BLaER1 (cell line): ENCODE data around the gene KLF9.
"Not testable (repeated sequence)": the region's sequence is repeated elsewhere in the genome, so short reads cannot be mapped to it uniquely, and the experiment has no call there.

Source experiments
- H3K27ac ChIP-seq: shearing (Covaris generic); formaldehyde crosslinking; 2 replicates; pipeline ENCODE4 v1.8.1; 2022
- H3K27me3 ChIP-seq: shearing (Covaris generic); formaldehyde crosslinking; 2 replicates; pipeline ENCODE4 v1.8.1; 2022
- H3K36me3 ChIP-seq: shearing (Covaris generic); formaldehyde crosslinking; 2 replicates; pipeline ENCODE4 v1.8.1; 2022
- H3K4me1 ChIP-seq: shearing (Covaris generic); formaldehyde crosslinking; 2 replicates; pipeline ENCODE4 v1.8.1; 2022
- H3K4me2 ChIP-seq: shearing (Covaris generic); formaldehyde crosslinking; 2 replicates; pipeline ENCODE4 v1.8.1; 2022
- H3K4me3 ChIP-seq: shearing (Covaris generic); formaldehyde crosslinking; 2 replicates; pipeline ENCODE4 v1.8.1; 2022
- H3K9ac ChIP-seq: shearing (Covaris generic); formaldehyde crosslinking; 2 replicates; pipeline ENCODE4 v1.8.1; 2022
- H3K9me3 ChIP-seq: shearing (Covaris generic); formaldehyde crosslinking; 2 replicates; pipeline ENCODE4 v1.8.1; 2022
- H4K20me1 ChIP-seq: shearing (Covaris generic); formaldehyde crosslinking; 2 replicates; pipeline ENCODE4 v1.8.1; 2022
- Cebpa-rat ChIP-seq: shearing (Covaris generic); IDR thresholded peaks from 2 replicates; pipeline ENCODE4 v1.8.1; 2022

KLF9 gene

GRCh38 chr9:70406434-70406862 lies 8.0 kb downstream of the KLF9 start:
- Histone ChIP-seq H4K20me1 (peaks cover 96% of the 10 kb centered on the region), H3K36me3 (peaks cover 4% of the 10 kb centered on the region; the same call in 1 of the 2 replicates), H3K9me3 (no peaks in the 10 kb centered on the region), H3K27me3 (no peaks in the 10 kb centered on the region), H3K4me2 (peak overlapping the region; percentile 66), H3K9ac (peak overlapping the region; percentile 50; the same call in 1 of the 2 replicates), H3K4me3 (no peak overlapping the region), H3K27ac (0 out of 2 replicates have a peak overlapping the region, but pooled peaks have one; percentile 4), H3K4me1 (peaks cover 53% of the 10 kb centered on the region)
- TF ChIP-seq Cebpa-rat, result no peak

- Histone ChIP-seq H3K4me3 (no peak overlapping the region), H3K27ac (0 out of 2 replicates have a peak overlapping the region, but pooled peaks have one; percentile 4), H4K20me1 (peaks cover 96% of the 10 kb centered on the region), H3K9ac (peak overlapping the region; percentile 50; the same call in 1 of the 2 replicates), H3K36me3 (peaks cover 4% of the 10 kb centered on the region; the same call in 1 of the 2 replicates), H3K27me3 (no peaks in the 10 kb centered on the region), H3K9me3 (no peaks in the 10 kb centered on the region), H3K4me1 (peaks cover 48% of the 10 kb centered on the region), H3K4me2 (peak overlapping the region; percentile 66)
- no peak for TF ChIP-seq Cebpa-rat
Measured at GRCh38 chr9:70405808-70406433, 8.5 kb downstream of the KLF9 start.

GRCh38 chr9:70404261-70404660 lies 10.2 kb downstream of the KLF9 start:
- H3K4me2 ChIP-seq, result no peak overlapping the region
- H3K9ac ChIP-seq, result no peak overlapping the region
- H3K36me3 ChIP-seq, result peaks cover 4% of the 10 kb centered on the region; the same call in 1 of the 2 replicates
- H4K20me1 ChIP-seq, result peaks cover 96% of the 10 kb centered on the region
- no peak overlapping the region for H3K4me3 ChIP-seq
- peaks cover 35% of the 10 kb centered on the region for H3K4me1 ChIP-seq
- H3K9me3 ChIP-seq, result no peaks in the 10 kb centered on the region
- H3K27me3 ChIP-seq, result no peaks in the 10 kb centered on the region
- no peak for TF ChIP-seq Cebpa-rat
- H3K27ac ChIP-seq, result no peak overlapping the region

- H4K20me1 ChIP-seq, result peaks cover 100% of the 10 kb centered on the region
- no peak for TF ChIP-seq Cebpa-rat
Measured at GRCh38 chr9:70403618-70404025, 10.8 kb downstream of the KLF9 start.

GRCh38 chr9:70403166-70403565 lies 11.3 kb downstream of the KLF9 start:
- Histone ChIP-seq H3K9ac (no peak overlapping the region), H3K9me3 (no peaks in the 10 kb centered on the region), H3K4me3 (no peak overlapping the region), H3K4me1 (peaks cover 40% of the 10 kb centered on the region), H4K20me1 (peaks cover 100% of the 10 kb centered on the region), H3K4me2 (no peak overlapping the region), H3K27ac (no peak overlapping the region), H3K27me3 (no peaks in the 10 kb centered on the region), H3K36me3 (peaks cover 4% of the 10 kb centered on the region; the same call in 1 of the 2 replicates)
- TF ChIP-seq Cebpa-rat, result no peak

More at GRCh38 chr9:70403618-70404025, 10.8 kb downstream of the KLF9 start:
- no peak overlapping the region for H3K9ac ChIP-seq
- H3K4me3 ChIP-seq, result no peak overlapping the region
- H3K4me2 ChIP-seq, result no peak overlapping the region
- H3K4me1 ChIP-seq, result peaks cover 40% of the 10 kb centered on the region
- no peaks in the 10 kb centered on the region for H3K9me3 ChIP-seq
- H3K27me3 ChIP-seq, result no peaks in the 10 kb centered on the region
- no peak overlapping the region for H3K27ac ChIP-seq
- peaks cover 4% of the 10 kb centered on the region; the same call in 1 of the 2 replicates for H3K36me3 ChIP-seq

- Histone ChIP-seq H3K9ac (no peak overlapping the region), H3K9me3 (no peaks in the 10 kb centered on the region), H3K36me3 (no peaks in the 10 kb centered on the region), H3K27ac (no peak overlapping the region), H3K27me3 (no peaks in the 10 kb centered on the region), H4K20me1 (peaks cover 100% of the 10 kb centered on the region), H3K4me1 (peaks cover 38% of the 10 kb centered on the region), H3K4me2 (no peak overlapping the region), H3K4me3 (no peak overlapping the region)
- TF ChIP-seq Cebpa-rat, result no peak
Measured at GRCh38 chr9:70402213-70402612, 12.2 kb downstream of the KLF9 start.

- H3K4me3 ChIP-seq, H3K27ac ChIP-seq, H3K36me3 ChIP-seq, H3K9ac ChIP-seq, H3K27me3 ChIP-seq, H3K9me3 ChIP-seq, H3K4me2 ChIP-seq: not testable (repeated sequence)
- H4K20me1 ChIP-seq, result peaks cover 100% of the 10 kb centered on the region
- H3K4me1 ChIP-seq, result peaks cover 28% of the 10 kb centered on the region
Measured at GRCh38 chr9:70401241-70401640, 13.2 kb downstream of the KLF9 start.

GRCh38 chr9:70400107-70400892 lies 14.2 kb downstream of the KLF9 start:
- peaks cover 100% of the 10 kb centered on the region for H4K20me1 ChIP-seq
- H3K4me1 ChIP-seq, result peaks cover 21% of the 10 kb centered on the region
- no peak overlapping the region for H3K9ac ChIP-seq
- no peaks in the 10 kb centered on the region for H3K9me3 ChIP-seq
- no peak overlapping the region for H3K4me2 ChIP-seq
- H3K27me3 ChIP-seq, result no peaks in the 10 kb centered on the region
- no peaks in the 10 kb centered on the region for H3K36me3 ChIP-seq
- H3K27ac ChIP-seq, result no peak overlapping the region
- H3K4me3 ChIP-seq, result no peak overlapping the region
- TF ChIP-seq Cebpa-rat, result no peak

GRCh38 chr9:70399141-70399540 lies 15.3 kb downstream of the KLF9 start:
- Histone ChIP-seq H3K9ac (no peak overlapping the region), H3K4me3 (no peak overlapping the region), H3K9me3 (no peaks in the 10 kb centered on the region), H3K27me3 (no peaks in the 10 kb centered on the region), H4K20me1 (peaks cover 100% of the 10 kb centered on the region), H3K4me2 (no peak overlapping the region), H3K27ac (no peak overlapping the region), H3K36me3 (no peaks in the 10 kb centered on the region), H3K4me1 (peaks cover 21% of the 10 kb centered on the region)
- no peak for TF ChIP-seq Cebpa-rat

- H3K9ac ChIP-seq, result no peak overlapping the region
- no peaks in the 10 kb centered on the region for H3K36me3 ChIP-seq
- no peak overlapping the region for H3K4me2 ChIP-seq
- no peaks in the 10 kb centered on the region for H3K9me3 ChIP-seq
- H3K27ac ChIP-seq, result no peak overlapping the region
- no peak overlapping the region for H3K4me3 ChIP-seq
- peaks cover 27% of the 10 kb centered on the region for H3K4me1 ChIP-seq
- no peaks in the 10 kb centered on the region for H3K27me3 ChIP-seq
- peaks cover 100% of the 10 kb centered on the region for H4K20me1 ChIP-seq
- no peak for TF ChIP-seq Cebpa-rat
Measured at GRCh38 chr9:70398145-70398556, 16.3 kb downstream of the KLF9 start.
